H1 (cell line): Measurements from ENCODE around the gene DIAPH1. TPM values are rescaled to one million over a fixed set of nuclear protein-coding genes. Genes with fewer than 3 reads are reported as not detected.

Source experiments
- BACH1 ChIP-seq: IDR thresholded peaks from 2 replicates; pipeline ENCODE4 v1.6.1; 2012; ENCODE audit warnings: low read length, improper control_type of control experiment
- CBX8 ChIP-seq: fragments of 300-800, 300-1000 bp; sonication (generic); IDR thresholded peaks from 2 replicates; pipeline ENCODE4 v1.7.1; 2016; ENCODE audit warnings: low read depth, low read length, borderline replicate concordance
- CHD2 ChIP-seq: IDR thresholded peaks from 2 replicates; pipeline ENCODE4 v1.6.1; 2012; ENCODE audit warnings: low read length, improper control_type of control experiment
- CHD7 ChIP-seq: fragments of 300-600 bp; sonication (generic); IDR thresholded peaks from 2 replicates; pipeline ENCODE4 v1.7.1; 2012; ENCODE audit warnings: low read length, moderate library complexity, mild to moderate bottlenecking, inconsistent platforms; ENCODE audit not compliant: insufficient replicate concordance
- KDM4A ChIP-seq: IDR thresholded peaks from one replicate; pipeline ENCODE4 v1.7.1; 2012; ENCODE audit warnings: low read depth, mild to moderate bottlenecking, moderate library complexity, low read length, inconsistent platforms; ENCODE audit not compliant: severe bottlenecking
- MAX ChIP-seq: IDR thresholded peaks from 2 replicates; pipeline ENCODE4 v1.6.1; 2012; ENCODE audit warnings: inconsistent platforms
- NRF1 ChIP-seq: IDR thresholded peaks from 2 replicates; pipeline ENCODE4 v1.6.1; 2011; ENCODE audit warnings: mild to moderate bottlenecking, low read depth, low read length, improper control_type of control experiment
- SIN3A ChIP-seq, 2 experiments: IDR thresholded peaks in 1 of 2; conservative IDR thresholded peaks in 1 of 2; 2 replicates each; pipeline ENCODE4 v1.6.1; 2011 to 2012; ENCODE audit warnings: low read length in 2 of 2, improper control_type of control experiment in 1 of 2, low read depth in 1 of 2, mild to moderate bottlenecking in 1 of 2
- TAF7 ChIP-seq: optimal IDR thresholded peaks from 2 replicates; pipeline ENCODE3; 2011; ENCODE audit warnings: low read depth, mild to moderate bottlenecking, inconsistent platforms, low read length, moderate library complexity, borderline replicate concordance
- polyA plus RNA-seq, 7 experiments: library from polyadenylated mRNA; depleted of rRNA in 3 of 7; stranded (reverse) in 5 of 7; unstranded in 2 of 7; fragments of >200 nt in 5 of 7; fragments of 200-250 nt in 2 of 7; gene quantifications; 1 replicate in 5 of 7; 2 replicates in 1 of 7; 4 replicates in 1 of 7; pipeline versions ENCODE4 v1.2.1 to v1.2.3, GENCODE V29; 2011 to 2013; ENCODE audit warnings: missing spikeins in 2 of 7, mixed read lengths in 2 of 7
- total RNA-seq: library from RNA; stranded (reverse); fragmentation: NEBNext Ultra II Directional; extraction: Animal tissue kit (Norgen Biotek cat#: 25700); gene quantifications from 2 replicates; pipeline ENCODE4 v1.2.1, GENCODE V29; 2021

DIAPH1 gene
- total and polyA plus RNA-seq, 2 of the 8 experiments (the other 6 are each of a cell fraction or from before 2014, with no cell fraction given): 61.2 to 114 TPM

GRCh38 chr5:141657404-141657803 is 38.6 kb upstream of the DIAPH1 start (continued):
- TF ChIP-seq CHD7 (no peak), NRF1 (no peak), KDM4A (no peak), BACH1 (no peak), SIN3A (conservative IDR thresholded peaks at IDR 0.05 in 1 of 2, IDR thresholded peaks at IDR 0.05 in 1 of 2; ENCODE audit: low read depth in 1 of 2, low read length in 2 of 2) (no peak), MAX (no peak), CHD2 (no peak), TAF7 (no peak), CBX8 (no peak)
